Measurements from ENCODE around the gene SV2C.

- no peak for TF ChIP-seq CTCF (IDR thresholded peaks at IDR 0.05; ENCODE audit: low read length)
- no peak for TF ChIP-seq EZH2 (optimal IDR thresholded peaks at IDR 0.05; ENCODE audit: low read depth, low read length)
- TF ChIP-seq EZH2phosphoT487 (IDR thresholded peaks at IDR 0.05; ENCODE audit: low read length), result no peak
These were observed 242.8 kb downstream of the SV2C start for GRCh38 chr5:76325876-76326491.
